GM21423 (cell line): ENCODE data around the gene BPIFA2.

Experiments
- ATAC-seq: cut with Tn5 transposase; IDR thresholded peaks from one replicate; pipeline ENCODE4 v1.9.1; 2021; ENCODE audit warnings: mild to moderate bottlenecking, moderate library complexity; ENCODE audit not compliant: unreplicated experiment

BPIFA2 gene

DNA sequence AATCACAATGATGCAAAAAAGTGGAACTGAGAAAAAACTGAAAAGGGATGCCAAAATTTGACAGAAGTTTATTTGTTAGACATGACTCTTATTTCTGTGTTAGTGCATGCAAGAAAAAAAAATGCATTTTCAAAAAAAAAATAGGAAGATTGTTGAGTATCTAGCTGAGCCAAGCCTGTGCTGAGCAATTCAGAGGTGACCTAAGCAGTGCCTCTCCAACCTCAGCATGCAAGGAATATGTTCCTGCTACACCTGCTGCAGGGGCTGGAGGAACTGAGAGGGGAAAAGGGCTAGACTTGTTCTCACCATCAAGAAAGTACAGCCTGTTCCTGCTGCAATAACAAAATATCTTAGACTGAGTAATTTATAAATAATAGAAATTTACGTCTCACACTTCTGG is 24.0 kb downstream of the BPIFA2 start:
- ATAC-seq: no peak

DNA sequence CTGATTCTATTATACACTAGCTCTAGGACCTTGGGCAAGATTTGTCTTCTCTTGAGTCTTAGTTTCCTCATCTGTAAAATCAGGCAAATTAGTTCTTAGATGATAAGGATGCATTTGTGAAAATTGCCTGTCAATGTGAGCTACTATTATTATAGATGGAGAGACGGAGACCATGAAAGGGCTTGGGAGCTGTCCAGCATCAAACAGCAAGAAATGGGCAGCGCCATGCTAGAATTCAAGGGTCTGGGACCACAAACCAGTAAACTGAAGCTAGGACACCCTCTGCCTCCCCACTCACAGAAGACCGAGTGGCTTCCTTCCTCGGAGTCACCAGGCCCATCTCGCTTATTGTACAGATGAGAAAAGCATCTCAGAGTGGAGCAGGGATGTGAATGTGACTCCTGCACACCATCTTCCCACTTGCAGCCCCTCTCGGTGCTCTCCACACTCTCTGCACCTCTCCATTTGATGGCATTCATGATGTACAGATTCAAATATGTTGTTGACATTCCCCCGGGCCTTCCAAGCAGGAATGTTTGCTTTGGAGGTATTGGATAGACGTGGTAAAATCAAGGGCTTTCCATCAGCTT is 25.0 kb downstream of the BPIFA2 start:
- ATAC-seq: no peak

DNA sequence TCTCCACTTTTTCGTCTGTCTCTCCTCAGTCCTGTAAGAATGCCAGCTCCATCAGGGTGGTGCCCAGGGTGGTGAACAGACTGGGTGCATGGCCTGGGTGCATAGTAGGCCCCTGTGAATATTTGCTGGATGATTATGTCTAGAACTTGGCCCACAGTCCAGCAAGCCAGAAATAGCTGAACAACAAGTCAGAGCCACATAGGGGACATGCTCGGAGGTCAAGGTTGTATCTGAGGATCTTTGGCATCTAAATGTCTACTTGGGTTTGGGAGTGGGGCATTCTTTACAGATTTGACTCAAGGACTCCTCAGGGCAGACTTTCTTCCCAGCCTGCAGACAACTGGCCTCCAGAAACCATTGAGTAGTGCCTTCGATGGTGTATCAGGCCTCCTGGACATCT is 31.1 kb downstream of the BPIFA2 start:
- no peak for ATAC-seq

DNA sequence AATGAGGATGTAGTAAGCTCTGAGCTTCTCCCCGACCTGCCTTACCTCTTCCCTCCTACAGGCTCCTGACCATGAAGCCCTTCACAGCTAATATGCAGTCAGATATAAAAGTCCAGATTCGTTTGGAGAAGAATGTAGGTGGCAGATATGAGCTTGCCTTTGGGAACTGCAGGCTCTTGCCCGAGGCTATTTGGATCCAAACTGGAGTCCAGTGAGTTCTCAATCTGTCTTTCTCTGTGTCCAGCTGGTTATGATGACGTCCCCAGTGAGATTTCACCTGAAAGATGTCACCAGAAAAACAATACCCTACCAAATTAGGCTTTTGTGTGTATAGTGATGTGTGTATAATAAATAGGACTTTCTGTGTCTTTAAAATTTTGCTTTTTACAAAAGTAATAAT is 34.5 kb downstream of the BPIFA2 start:
- ATAC-seq: no peak

DNA sequence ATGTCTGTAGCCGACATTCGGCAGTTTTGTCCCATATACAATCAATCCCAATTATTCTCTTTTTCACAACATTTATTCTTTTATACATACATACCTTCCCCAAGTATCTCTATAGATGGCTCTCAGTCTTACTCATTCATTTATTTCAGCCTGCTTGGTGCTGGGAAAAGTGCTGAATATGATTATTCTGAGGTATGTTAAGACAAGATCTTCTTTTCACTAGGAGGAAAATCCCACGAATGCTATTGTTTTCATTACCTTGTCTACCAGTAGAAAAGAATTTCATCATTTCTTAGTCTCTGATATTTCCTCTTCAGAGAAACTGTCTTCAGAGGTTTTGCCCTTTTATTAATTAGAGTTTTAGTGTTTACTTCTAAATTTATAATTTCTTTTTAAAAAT is 35.5 kb downstream of the BPIFA2 start:
- no peak for ATAC-seq

DNA sequence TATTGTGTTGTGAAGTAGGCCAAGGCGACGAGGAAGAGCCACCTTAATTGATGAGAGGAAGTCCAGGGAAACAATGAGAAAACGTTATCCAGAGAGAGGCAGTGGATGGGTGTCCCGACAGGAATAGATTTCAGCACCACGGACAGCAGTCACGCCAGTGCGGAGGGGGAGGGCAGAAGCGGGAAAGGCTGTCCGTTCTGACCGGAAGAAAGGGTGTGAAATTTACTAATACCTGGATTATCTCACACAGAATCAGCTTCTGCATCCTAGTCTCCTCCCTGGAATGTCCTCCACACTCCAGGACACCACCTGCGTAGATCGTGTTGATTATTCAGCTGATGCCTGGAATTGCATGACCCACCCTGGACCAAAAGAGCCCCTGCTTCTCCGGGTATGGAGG is 41.8 kb downstream of the BPIFA2 start:
- no peak for ATAC-seq

DNA sequence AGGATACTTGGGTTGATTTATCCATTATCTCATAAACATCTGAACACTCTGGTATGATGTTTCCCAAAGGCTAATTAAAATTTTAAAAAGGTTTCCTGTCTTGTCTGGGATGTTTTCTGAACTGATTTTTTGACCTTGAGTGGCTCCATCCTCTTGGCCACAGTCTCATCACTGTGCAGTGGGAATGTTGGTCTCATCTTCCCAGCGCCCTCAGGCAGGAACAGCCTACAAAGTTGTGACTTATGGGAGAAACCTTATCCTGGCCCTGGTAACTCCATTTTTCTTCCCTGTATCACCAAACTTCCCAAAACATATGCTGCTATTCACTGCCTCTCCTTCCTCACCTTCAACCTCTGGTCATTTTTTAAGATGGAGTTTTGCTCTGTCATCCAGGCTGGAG is 42.4 kb downstream of the BPIFA2 start:
- ATAC-seq: no peak

DNA sequence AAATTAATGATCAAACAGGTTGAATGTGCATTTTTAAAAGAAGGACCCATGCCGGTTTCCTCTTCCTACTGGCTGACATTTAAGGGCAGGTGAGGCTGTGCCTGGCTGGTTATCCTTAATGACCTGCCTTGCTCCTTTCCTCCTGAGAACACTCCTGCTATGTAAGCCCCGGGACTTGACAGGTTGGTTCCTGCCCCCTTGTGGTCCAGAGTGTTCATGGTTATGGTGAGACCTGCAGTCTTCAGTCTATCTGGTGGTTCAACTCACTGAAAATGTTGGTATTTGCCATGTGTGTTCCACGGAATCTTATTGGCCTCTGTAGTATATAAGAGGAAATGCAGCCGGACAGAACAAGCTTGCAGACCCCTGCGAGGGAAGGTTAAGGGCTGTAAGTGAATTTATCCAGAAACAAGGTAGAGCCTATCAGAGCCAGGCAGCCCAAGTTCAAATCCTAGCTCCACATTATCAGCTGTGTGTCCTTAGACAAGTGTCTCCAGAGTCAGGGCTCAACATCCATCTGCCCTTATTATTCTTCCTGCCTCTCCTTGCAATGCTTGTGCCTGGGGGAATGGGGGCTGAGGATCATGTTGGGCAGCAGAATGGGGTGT is 44.0 kb downstream of the BPIFA2 start:
- ATAC-seq: no peak

DNA sequence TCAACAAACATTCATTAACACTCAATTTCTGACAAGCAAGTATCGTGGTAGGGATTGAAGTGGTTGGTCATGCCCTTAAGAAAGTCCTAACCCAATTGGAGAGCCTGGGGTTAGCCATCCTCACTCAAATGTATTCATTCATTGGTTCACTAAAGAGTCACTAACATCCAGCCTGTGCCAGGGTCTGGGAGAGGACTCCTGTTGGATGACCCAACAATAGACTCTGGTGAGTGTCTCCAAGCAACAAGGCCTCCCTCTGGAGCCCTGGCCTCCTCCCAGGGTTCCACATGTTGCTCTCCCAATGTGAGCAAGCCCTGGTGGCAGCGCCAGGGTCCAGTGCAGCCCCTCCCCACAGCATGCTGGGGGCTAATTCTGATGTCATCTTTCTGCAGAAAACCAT is 49.1 kb downstream of the BPIFA2 start, which contains the start of gene BPIFA3:
BPIFA3 (plus strand) TSS at position 301 of the 400 bp plus-strand sequence. CDS start 185 bp downstream, outside the sequence.
- ATAC-seq: no peak

DNA sequence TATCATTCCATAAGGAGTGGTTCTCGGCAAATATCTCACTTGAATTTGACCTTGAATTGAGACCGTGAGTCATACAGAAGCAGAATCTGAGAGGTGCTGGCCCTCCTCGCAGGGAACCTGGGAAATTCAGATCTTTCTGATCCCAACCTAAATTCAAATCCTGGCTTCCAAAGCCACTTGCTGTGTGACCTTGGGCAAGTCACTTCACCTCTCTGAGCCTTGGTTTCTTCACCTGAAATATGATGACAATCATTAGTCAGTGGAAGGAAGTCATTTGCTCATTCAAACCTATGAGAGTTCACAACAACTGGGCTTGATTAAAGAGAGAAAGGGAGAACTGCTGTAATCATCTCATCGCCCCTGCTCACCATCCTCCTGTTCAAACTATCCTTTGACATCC is 56.4 kb downstream of the BPIFA2 start:
- no peak for ATAC-seq

DNA sequence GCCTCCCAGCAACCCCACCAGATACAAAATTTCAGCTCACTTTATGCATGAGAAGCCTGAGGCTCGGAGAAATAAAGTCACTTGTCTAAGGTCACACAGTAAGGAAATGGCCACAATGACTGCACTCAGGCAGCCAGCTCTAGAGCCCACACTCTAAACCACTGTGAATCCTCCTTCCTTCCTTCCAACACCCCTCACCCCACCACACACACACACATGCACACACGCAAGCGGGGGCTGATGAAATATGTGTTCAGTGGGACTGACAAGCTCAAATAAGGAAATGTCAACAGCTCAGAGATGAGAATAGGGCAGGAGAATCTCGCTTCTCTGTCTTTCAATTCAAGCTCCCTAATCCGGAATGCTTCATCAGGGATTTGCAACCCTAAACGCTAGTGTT is 61.9 kb downstream of the BPIFA2 start:
- ATAC-seq: no peak
